CD8-positive, alpha-beta memory T cell (primary cell): ENCODE results near the gene KLK5. TPM values are rescaled to one million over a fixed set of nuclear protein-coding genes. Genes with fewer than 3 reads are reported as not detected.
"Not testable (repeated sequence)": the region's sequence is repeated elsewhere in the genome, so short reads cannot be mapped to it uniquely, and the experiment has no call there.

Source experiments
- CTCF ChIA-PET: fragments of 350-600 bp; sonication (Branson Sonifier 250); formaldehyde crosslinking; loops from one replicate; lab custom pipeline; 2021; ENCODE audit warnings: antibody characterized with exemption; lab: Charles Lee
- POLR2A ChIA-PET: fragments of 350-600 bp; sonication (Branson Sonifier 250); formaldehyde crosslinking; loops from one replicate; lab custom pipeline; 2021; ENCODE audit warnings: antibody characterized with exemption; lab: Charles Lee
- DNase-seq, 5 donors: peaks; one replicate each; pipeline versions ENCODE4 v3.0.0 to v3.0.0-alpha.2; 2020 to 2022; ENCODE audit warnings: mixed read lengths in 1 of 5
- H3K27ac ChIP-seq: one replicate; pipeline ENCODE4 v1.7.0; 2013; ENCODE audit warnings: low read depth, mild to moderate bottlenecking, low read length, moderate library complexity
- H3K27me3 ChIP-seq: 2 replicates; pipeline ENCODE4 v1.7.0; 2013; ENCODE audit warnings: low read length, mild to moderate bottlenecking; ENCODE audit not compliant: insufficient read depth, poor library complexity, severe bottlenecking
- H3K36me3 ChIP-seq: 2 replicates; pipeline ENCODE4 v1.7.0; 2013; ENCODE audit warnings: mild to moderate bottlenecking, low read length, moderate library complexity; ENCODE audit not compliant: insufficient read depth
- H3K4me1 ChIP-seq: 2 replicates; pipeline ENCODE4 v1.7.0; 2013; ENCODE audit warnings: mild to moderate bottlenecking, low read length, moderate library complexity; ENCODE audit not compliant: insufficient read depth
- H3K4me3 ChIP-seq: 2 replicates; pipeline ENCODE4 v1.7.0; 2013; ENCODE audit warnings: mild to moderate bottlenecking, low read length
- H3K9me3 ChIP-seq: 2 replicates; pipeline ENCODE4 v1.7.0; 2013; ENCODE audit warnings: mild to moderate bottlenecking, low read length
- H3K27ac Mint-ChIP-seq, 8 donors: one replicate each; pipeline ENCODE4 v1.8.0; 2020 to 2021; ENCODE audit warnings: mixed read lengths in 8 of 8, mild to moderate bottlenecking in 6 of 8, inconsistent platforms in 3 of 8, moderate library complexity in 3 of 8
- H3K27me3 Mint-ChIP-seq, 2 donors: one replicate each; pipeline ENCODE4 v1.8.0; 2020 to 2021; ENCODE audit warnings: mixed read lengths in 2 of 2, mild to moderate bottlenecking in 1 of 2, moderate library complexity in 1 of 2
- H3K36me3 Mint-ChIP-seq, 3 donors: one replicate each; pipeline ENCODE4 v1.8.0; 2020 to 2021; ENCODE audit warnings: mixed read lengths in 3 of 3, inconsistent platforms in 1 of 3, mild to moderate bottlenecking in 1 of 3
- H3K4me1 Mint-ChIP-seq, 3 donors: one replicate each; pipeline ENCODE4 v1.8.0; 2020 to 2021; ENCODE audit warnings: mixed read lengths in 3 of 3, inconsistent platforms in 1 of 3, mild to moderate bottlenecking in 1 of 3
- H3K4me3 Mint-ChIP-seq, 7 donors: one replicate each; pipeline ENCODE4 v1.8.0; 2020 to 2021; ENCODE audit warnings: mixed read lengths in 7 of 7, mild to moderate bottlenecking in 6 of 7, moderate library complexity in 4 of 7, inconsistent platforms in 2 of 7
- H3K9me3 Mint-ChIP-seq, 5 donors: one replicate each; pipeline ENCODE4 v1.8.0; 2020 to 2022; ENCODE audit warnings: mixed read lengths in 5 of 5, mild to moderate bottlenecking in 3 of 5, moderate library complexity in 2 of 5, inconsistent platforms in 1 of 5
- polyA plus RNA-seq: library from polyadenylated mRNA; unstranded; fragments of 300-500 nt; fragmentation: Illumina TruSeq; gene quantifications from one replicate; pipeline ENCODE4 v1.2.3, GENCODE V29; 2021
- total RNA-seq, 2 experiments: library from RNA; stranded (reverse); gene quantifications; one replicate each; pipeline ENCODE4 v1.2.3, GENCODE V29; 2021

The KLK5 gene
- total and polyA plus RNA-seq, 3 experiments from 2014 or later = not detected

GRCh38 chr19:50899569-50899968 lies 53.3 kb downstream of the KLK5 start:
- Mint-ChIP-seq H3K27ac (no peak overlapping the region), H3K4me1 (no peaks in the 10 kb centered on the region), H3K27me3 (peaks cover 6 to 27% of the 10 kb centered on the region in 2 donors), H3K4me3 (no peak overlapping the region), H3K36me3 (no peaks in the 10 kb centered on the region), H3K9me3 (peaks cover 0 to 10% (median 6%) of the 10 kb centered on the region in 5 donors)
- no peaks in the 10 kb centered on the region for H3K27me3 ChIP-seq
- H3K9me3 ChIP-seq = no peaks in the 10 kb centered on the region
- H3K4me1 ChIP-seq = no peaks in the 10 kb centered on the region
- H3K27ac ChIP-seq = no peak overlapping the region
- no peaks in the 10 kb centered on the region for H3K36me3 ChIP-seq
- DNase-seq = no peak
- no peak overlapping the region for H3K4me3 ChIP-seq
- CTCF ChIA-PET = no interaction called here
- POLR2A ChIA-PET = no interaction called here

GRCh38 chr19:50898018-50898417 lies 54.8 kb downstream of the KLK5 start:
- Histone ChIP-seq H3K4me1 (no peaks in the 10 kb centered on the region), H3K27ac (no peak overlapping the region), H3K27me3 (no peaks in the 10 kb centered on the region), H3K9me3 (no peaks in the 10 kb centered on the region), H3K4me3 (no peak overlapping the region), H3K36me3 (no peaks in the 10 kb centered on the region)
- ChIA-PET POLR2A (no interaction called here), CTCF (no interaction called here)
- no peaks in the 10 kb centered on the region for H3K36me3 Mint-ChIP-seq
- peaks cover 0 to 17% (median 11%) of the 10 kb centered on the region in 5 donors for H3K9me3 Mint-ChIP-seq
- no peak overlapping the region for H3K4me3 Mint-ChIP-seq
- H3K27ac Mint-ChIP-seq = no peak overlapping the region
- peaks cover 6 to 32% of the 10 kb centered on the region in 2 donors for H3K27me3 Mint-ChIP-seq
- no peaks in the 10 kb centered on the region for H3K4me1 Mint-ChIP-seq
- no peak for DNase-seq

- POLR2A ChIA-PET = no interaction called here
- Histone ChIP-seq H3K9me3 (no peaks in the 10 kb centered on the region), H3K27me3 (no peaks in the 10 kb centered on the region), H3K4me1 (no peaks in the 10 kb centered on the region), H3K27ac (no peak overlapping the region), H3K4me3 (no peak overlapping the region), H3K36me3 (no peaks in the 10 kb centered on the region)
- Mint-ChIP-seq H3K9me3 (peaks cover 0 to 17% (median 11%) of the 10 kb centered on the region in 5 donors), H3K27me3 (peaks cover 8 to 32% of the 10 kb centered on the region in 2 donors), H3K27ac (no peak overlapping the region), H3K36me3 (no peaks in the 10 kb centered on the region), H3K4me3 (no peak overlapping the region), H3K4me1 (no peaks in the 10 kb centered on the region)
- CTCF ChIA-PET = no interaction called here
- DNase-seq = no peak
Observed at GRCh38 chr19:50897612-50898011, 55.2 kb downstream of the KLK5 start.

GRCh38 chr19:50897191-50897607 lies 55.6 kb downstream of the KLK5 start:
- Mint-ChIP-seq H3K27ac (no peak overlapping the region), H3K27me3 (peaks cover 11 to 33% of the 10 kb centered on the region in 2 donors), H3K4me3 (no peak overlapping the region), H3K9me3 (peaks cover 0 to 17% (median 11%) of the 10 kb centered on the region in 5 donors), H3K36me3 (no peaks in the 10 kb centered on the region), H3K4me1 (no peaks in the 10 kb centered on the region)
- no peaks in the 10 kb centered on the region for H3K36me3 ChIP-seq
- CTCF ChIA-PET = no interaction called here
- POLR2A ChIA-PET = no interaction called here
- H3K4me1 ChIP-seq = no peaks in the 10 kb centered on the region
- no peaks in the 10 kb centered on the region for H3K9me3 ChIP-seq
- no peaks in the 10 kb centered on the region for H3K27me3 ChIP-seq
- no peak overlapping the region for H3K27ac ChIP-seq
- no peak overlapping the region for H3K4me3 ChIP-seq
- DNase-seq = no peak

- H3K27me3 Mint-ChIP-seq = peaks cover 11 to 37% of the 10 kb centered on the region in 2 donors
Observed at GRCh38 chr19:50896591-50897190, 56.1 kb downstream of the KLK5 start.

GRCh38 chr19:50896089-50896590 lies 56.7 kb downstream of the KLK5 start:
- H3K9me3 ChIP-seq, H3K27me3 ChIP-seq, H3K4me1 ChIP-seq, CTCF ChIA-PET, H3K4me1 Mint-ChIP-seq, H3K27ac ChIP-seq, DNase-seq, H3K36me3 Mint-ChIP-seq, H3K36me3 ChIP-seq, H3K27ac Mint-ChIP-seq, H3K4me3 Mint-ChIP-seq, H3K4me3 ChIP-seq, POLR2A ChIA-PET: not testable (repeated sequence)
- peaks cover 11 to 38% of the 10 kb centered on the region in 2 donors for H3K27me3 Mint-ChIP-seq
- H3K9me3 Mint-ChIP-seq = peaks cover 0 to 17% (median 11%) of the 10 kb centered on the region in 5 donors

More at GRCh38 chr19:50896591-50897190, 56.1 kb downstream of the KLK5 start:
- Mint-ChIP-seq H3K27ac (no peak overlapping the region), H3K9me3 (peaks cover 0 to 17% (median 11%) of the 10 kb centered on the region in 5 donors), H3K4me1 (no peaks in the 10 kb centered on the region), H3K4me3 (no peak overlapping the region), H3K36me3 (no peaks in the 10 kb centered on the region)
- no peak for DNase-seq
- ChIA-PET POLR2A (no interaction called here), CTCF (no interaction called here)
- Histone ChIP-seq H3K27me3 (no peaks in the 10 kb centered on the region), H3K36me3 (no peaks in the 10 kb centered on the region), H3K4me1 (no peaks in the 10 kb centered on the region), H3K27ac (no peak overlapping the region), H3K9me3 (no peaks in the 10 kb centered on the region), H3K4me3 (no peak overlapping the region)

GRCh38 chr19:50894478-50895356 lies 58.1 kb downstream of the KLK5 start:
- POLR2A ChIA-PET = no interaction called here

More at GRCh38 chr19:50894478-50895356, 58.1 kb downstream of the KLK5 start:
- no peak overlapping the region for H3K27ac ChIP-seq
- Mint-ChIP-seq H3K36me3 (no peaks in the 10 kb centered on the region), H3K4me1 (no peaks in the 10 kb centered on the region), H3K27ac (no peak overlapping the region), H3K27me3 (peaks cover 14 to 38% of the 10 kb centered on the region in 2 donors), H3K4me3 (no peak overlapping the region), H3K9me3 (peaks cover 0 to 17% (median 11%) of the 10 kb centered on the region in 5 donors)
- H3K27me3 ChIP-seq = no peaks in the 10 kb centered on the region
- H3K9me3 ChIP-seq = no peaks in the 10 kb centered on the region
- CTCF ChIA-PET = interaction anchor here (0.7 kb wide), 1 partner anchor 169 kb away, joined by 3 read pairs; no protein-coding TSS in a partner anchor
- no peak for DNase-seq
- H3K4me3 ChIP-seq = no peak overlapping the region
- no peaks in the 10 kb centered on the region for H3K4me1 ChIP-seq
- no peaks in the 10 kb centered on the region for H3K36me3 ChIP-seq
